Stimulated activated CD4-positive, alpha-beta T cell treated with anti-CD3 and anti-CD28 coated beads, Interleukin-1b, Interleukin-23, amount 100 ng/mL, for 24 hours (primary cell): Measurements from ENCODE around the gene RIC8A.

Experiments
- DNase-seq, 4 experiments: peaks; one replicate each; pipeline ENCODE4 v3.0.0-alpha.2; 2020; ENCODE audit warnings: low read depth in 4 of 4, low spot score in 1 of 4

The RIC8A gene

DNA sequence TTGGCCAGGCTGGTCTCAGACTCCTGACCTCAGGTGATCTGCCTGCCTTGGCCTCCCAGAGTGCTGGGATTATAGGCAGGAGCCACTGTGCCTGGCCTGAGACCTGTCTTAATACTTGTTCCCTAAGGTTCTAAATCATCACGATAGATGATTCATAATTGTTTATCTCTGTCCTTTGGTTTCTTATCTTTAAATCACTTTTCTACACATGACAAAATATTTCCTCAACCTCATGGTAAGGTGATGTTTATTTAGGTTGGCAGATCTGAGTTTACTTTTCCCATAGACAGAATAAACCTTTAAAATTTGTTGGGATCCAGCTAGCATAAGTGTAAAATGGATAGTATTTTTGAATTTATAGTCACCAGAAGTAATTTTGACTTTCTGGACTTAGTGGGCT, 32.8 kb downstream of the RIC8A start:
- no peak for DNase-seq

DNA sequence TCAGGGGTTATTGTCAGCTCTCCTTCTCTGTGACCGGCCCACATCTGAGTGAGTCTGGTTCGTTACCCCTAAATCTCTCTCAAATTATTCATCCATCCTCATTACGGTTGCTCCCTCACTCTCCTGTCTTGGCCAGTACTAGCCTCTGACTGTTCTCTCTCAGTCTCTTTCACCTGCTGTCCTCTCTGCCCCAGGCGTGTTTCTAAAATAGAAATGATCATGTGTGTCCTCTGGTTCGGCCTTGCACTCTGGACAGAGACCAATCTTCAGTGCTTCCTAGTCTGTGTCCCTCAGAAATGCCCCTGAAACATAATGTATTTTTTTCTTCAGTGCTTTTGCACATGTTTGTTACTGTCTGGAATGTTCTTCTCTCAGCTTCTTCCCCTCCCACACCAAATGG, 34.1 kb downstream of the RIC8A start:
- no peak for DNase-seq

DNA sequence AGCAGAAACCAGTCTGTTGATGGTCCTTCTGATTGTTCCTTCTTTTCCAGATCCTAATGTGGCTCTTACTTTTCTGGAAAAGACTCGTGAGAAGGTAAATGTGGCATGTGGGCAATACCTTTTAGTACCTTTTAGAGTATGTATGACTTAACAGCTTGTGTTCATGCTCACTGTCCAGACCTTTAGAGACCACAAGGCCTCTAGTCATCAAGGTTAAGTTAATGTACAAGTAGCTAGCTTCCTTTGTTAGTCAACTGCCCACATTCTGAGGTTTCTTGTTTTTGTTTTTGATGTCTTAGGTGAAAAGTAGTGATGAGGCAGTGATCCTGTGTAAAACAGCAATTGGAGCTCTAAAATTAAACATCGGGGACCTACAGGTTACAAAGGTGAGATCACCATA, 36.9 kb downstream of the RIC8A start:
- DNase-seq = no peak

DNA sequence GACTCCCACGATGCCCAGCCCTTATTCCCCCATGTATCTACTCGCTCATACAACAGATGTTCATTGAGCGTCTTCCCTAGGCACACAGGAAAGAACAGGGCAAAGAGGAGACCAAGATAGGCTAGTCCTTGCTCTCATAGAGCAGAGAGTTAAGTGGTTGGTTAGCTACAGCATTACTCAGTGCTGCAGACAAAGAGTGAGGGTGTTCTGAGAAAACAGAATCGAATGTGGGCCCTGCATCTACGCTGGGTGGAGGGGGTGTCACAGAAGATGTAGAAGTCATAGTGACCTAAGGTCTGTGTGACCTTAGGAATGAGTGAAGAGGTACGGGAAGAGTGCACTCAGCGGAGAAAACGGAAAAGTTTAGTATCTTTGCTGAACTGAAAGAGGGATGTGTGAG, 41.6 kb downstream of the RIC8A start:
- DNase-seq = no peak

DNA sequence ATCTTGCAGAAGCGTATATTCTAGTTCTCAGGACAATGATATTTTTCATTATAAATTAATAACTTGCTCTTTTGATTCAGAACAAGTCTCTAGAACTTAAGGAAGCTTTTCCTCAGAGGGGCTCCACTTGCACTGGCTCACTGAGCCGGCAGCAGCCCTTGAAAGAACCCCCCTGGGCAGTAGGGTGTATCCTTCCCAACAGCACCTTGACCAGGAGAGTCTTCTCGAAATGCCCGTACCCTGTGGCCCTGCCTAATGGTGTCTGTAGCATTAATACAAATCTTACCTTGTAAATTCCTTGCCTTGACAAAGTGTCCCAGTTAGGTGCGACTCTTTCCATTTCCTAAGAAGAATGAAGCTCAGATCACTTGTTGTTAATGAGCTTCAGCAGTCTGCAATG, 42.8 kb downstream of the RIC8A start:
- DNase-seq = no peak

DNA sequence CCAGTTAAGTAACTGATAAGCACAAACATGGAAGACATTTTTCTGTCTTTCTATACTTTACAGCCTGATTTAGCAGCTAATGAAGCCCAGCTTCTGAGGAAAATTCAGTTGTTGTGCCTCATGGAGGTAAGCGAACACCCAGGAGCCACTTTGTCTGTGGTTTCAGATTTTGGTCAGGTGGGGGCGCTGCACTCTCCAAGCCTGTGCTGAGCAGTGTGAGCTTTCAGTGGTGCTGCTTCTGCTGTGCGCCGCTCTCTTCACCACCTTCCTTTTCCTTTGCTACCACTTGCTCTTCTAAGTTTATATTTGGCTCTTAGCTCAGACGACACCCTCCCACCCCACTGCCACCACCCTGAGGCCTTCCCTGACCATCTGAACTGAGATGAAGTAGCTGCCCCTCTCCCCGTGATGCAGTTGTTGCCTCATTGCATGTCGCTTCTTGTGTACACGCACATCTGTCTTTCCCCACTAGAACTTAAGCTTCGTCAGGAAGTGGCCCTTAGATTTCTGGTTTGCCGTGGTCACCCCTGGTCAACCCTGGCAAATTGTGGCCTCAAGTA, 43.3 kb downstream of the RIC8A start:
- DNase-seq = peak in 3 of 4 experiments; percentile 51 to 67 (median 54)

DNA sequence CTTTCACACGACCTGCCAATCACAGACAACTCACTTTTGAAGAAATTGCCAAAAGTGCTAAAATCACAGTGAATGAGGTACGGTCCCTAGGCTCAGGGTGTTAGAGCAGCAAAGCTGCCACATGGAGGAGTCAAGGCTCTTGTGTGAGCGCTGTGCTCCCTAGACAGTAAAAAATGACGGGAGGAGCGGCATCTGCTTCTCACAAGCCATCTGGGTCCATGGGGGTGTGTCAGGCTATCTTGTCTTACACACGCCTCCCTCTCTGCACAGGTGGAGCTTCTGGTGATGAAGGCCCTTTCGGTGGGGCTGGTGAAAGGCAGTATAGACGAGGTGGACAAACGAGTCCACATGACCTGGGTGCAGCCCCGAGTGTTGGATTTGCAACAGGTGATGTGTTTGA, 44.0 kb downstream of the RIC8A start:
- DNase-seq = no peak

DNA sequence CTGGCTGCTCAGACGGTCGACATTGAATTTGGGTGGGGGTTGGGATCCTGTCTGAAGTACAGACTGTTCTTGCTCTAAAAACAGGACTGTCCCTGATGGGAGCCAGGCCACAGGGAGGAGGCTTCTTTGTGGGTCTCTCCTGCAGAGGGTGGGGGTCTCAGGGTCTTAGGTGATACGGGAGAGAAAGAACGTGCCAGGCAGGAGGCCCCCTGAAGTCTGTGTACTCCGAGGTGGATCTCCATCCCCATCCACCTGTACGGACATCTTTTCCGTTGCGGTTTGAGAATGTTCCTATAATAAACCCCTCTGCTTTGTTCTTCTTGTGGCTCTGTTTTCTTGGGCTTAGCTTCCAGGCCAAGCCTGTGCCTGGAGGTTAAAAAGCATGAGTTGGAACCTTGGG, 45.2 kb downstream of the RIC8A start:
- DNase-seq = no peak

DNA sequence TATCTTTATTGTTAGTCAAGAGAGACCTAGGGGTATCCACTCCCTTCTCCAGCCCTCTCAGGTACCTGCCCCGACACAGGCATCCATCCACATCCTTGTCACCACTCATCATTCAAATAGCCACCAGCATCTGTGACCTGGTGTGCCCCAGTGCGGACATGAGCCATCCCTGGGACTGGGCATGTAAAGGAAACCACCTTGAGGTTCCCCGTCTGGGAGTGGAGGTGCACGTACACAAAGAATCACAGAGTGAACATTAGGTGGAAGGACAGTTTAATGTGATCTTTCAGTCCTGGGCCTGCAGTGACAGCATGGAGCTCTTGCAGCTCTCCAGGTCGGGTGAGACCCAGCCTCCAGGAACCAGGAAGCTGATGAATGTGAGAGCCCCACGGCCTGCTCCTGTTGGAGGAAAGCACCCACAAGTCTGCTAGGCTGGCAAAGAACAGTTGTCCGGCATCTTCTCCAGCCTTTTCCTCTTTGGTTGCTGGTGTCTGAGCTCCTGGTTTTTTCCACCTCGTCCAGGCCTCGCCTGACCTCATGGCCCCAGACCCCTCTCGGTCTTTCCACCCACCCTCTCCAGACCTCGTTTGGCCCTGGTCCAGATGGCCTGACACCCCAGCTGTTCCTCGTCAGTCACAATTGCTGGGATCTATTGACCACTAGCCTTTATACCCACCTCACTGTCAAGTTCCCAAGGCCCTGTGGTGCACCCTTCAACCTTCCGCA, 45.8 kb downstream of the RIC8A start:
- DNase-seq = no peak

DNA sequence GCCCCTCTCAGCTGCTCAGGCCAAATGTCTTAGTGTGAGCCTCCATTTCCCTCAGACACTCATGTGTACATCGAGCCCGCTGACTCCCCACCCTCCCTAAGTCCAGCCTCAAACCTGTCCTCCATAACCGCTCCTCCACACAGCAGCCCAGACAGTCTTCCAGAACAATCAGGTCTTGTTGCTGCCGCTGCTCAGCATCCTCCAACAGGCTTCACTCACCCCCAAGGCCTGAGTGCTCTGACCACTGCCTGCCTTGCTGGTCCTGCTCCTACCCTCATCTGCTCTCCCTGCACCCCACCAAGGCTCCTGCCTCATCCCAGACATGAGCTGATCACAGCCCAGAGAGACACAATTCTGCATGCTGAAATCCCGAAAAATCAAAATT, 46.4 kb downstream of the RIC8A start:
- DNase-seq = no peak

DNA sequence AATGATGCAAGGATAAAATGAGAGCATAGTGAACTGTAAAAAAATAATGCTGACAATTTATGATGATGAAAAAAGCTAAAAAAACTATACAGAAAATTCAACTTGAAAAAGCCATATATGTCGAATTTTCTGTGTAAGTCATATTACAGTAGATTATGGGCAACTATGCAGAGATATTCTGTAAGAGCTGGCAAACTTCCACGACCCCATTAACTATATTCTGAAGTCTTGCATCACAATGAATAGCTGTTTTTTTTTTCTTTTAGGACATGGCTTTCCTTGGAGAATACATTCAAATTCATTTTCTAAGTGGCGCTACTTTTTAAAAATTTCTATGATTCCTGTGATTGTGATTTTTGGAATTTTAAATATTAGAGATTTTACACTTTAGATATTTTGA, 47.7 kb downstream of the RIC8A start:
- no peak for DNase-seq

DNA sequence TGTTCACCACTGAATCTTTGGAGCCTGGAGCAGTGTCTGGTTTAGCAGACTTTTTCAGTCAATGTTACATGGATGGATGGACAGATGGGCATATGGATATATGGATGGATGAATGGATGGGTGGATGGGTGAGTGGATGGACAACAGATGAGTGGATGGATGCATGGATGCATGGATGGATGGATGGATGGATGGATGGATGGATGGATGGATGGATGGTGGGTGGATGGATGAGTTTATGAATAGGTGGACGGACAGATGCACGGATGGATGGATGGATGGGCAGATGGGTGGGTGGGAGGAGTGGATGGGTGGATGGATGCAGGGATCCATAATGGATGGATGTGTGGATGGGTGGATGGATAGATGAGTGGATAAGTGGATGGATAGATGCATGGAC, 48.3 kb downstream of the RIC8A start:
- DNase-seq = no peak

DNA sequence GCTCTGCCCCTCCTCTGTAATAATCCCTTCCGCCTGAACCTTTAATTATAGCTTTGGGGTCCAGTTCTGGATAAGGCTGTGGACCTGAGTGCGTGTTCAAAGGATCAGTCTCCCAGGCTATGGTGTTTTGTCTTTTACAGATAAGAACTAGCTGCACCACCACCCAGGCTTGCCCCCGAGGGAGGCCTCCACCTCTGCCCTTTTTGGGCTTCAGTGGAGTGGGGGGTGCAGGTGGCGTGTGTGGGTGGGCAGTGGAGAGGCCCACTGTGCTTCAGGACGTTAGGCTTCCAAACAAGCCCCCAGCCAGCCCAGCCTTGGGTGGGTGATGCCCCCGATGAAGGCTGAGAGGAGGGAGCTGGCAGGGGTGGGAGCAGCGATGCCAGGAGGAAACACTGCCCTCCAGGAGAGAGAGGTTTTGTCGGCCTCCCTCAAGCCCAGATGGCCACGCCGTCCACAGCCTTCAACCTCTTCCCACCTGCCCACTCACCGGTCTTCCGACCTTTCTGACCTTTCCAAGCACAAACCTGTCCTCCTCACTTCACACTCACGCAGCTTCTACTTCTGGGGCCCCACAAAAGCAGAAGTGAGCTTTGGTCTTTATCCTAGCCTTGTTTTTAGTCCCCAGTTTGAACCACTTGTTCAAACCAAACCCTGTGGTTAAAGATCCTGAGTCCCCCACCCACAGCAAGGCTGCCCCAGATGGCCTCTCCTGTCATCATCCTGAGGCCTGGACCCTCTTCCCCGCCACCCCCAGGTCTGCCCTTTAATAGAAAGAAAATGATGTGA, 49.6 kb downstream of the RIC8A start:
- DNase-seq = no peak

DNA sequence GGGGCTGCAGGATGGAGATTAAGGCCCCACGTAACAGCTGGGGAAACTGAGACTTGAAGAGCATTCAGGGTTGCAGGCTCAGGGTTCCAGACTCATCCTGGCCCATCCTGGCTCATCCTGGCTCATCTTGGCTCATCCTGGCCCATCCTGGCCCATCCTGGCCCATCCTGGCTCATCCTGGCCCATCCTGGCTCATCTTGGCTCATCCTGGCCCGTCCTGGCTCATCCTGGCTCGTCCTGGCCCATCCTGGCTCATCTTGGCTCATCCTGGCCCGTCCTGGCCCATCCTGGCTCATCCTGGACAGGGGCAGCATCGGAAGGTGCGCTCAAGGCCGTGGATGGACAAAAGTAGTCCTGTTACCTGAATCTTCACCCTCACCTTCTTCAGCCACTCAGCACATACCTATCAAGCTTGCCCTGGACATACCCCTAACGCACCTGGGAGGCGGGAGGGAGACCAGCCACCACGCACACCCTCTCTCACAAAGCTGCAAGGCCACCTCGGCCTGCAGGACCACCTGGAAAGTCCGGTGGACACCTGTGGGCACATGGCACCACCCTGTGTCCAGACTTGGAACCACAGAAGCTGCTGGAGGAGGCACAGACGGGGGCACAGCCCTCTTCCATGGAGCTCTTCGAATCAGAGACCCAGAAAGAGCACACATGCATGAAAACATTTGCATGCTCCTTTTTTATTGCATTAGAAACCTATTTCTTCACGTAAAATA, 50.4 kb downstream of the RIC8A start:
- no peak for DNase-seq

DNA sequence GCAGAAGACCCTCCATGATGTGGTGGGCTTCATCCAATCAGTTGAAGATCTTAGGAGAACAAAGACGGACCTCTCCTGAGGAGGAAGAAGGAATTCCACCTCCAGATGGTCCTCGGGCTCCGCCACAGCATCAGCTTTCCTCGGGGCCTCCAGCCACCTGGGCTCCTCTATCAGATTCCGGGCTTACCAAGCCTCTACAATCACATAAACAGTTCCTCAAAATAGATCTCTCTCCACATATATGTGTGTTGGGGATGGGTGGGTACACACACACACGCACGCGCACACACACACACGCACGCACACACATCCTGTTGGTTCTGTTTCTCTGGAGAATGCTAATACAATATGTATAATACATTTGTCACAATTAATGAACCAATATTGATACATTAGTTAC, 51.9 kb downstream of the RIC8A start:
- no peak for DNase-seq

DNA sequence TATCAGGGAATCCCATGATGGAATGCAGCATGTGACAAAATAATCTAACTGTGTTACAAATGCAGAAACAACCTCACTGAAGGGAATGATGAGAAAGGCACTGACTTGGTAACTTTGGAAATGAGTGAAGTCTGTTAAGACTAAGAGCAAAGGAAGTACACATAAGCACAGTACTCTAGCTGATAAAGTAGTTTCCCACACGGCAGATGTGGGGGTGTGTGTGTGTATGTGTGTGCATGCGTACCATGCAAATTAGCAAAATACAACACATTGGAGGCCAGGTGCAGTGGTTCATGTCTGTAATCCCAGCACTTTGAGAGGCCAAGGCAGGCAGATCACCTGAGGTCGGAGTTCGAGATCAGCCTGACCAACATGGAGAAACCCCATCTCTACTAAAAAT, 54.1 kb downstream of the RIC8A start:
- no peak for DNase-seq
